HepG2 (cell line): Measurements from ENCODE around the gene VKORC1L1. TPM values are rescaled to one million over a fixed set of nuclear protein-coding genes. Genes with fewer than 3 reads are reported as not detected.
"Not testable (repeated sequence)": the region's sequence is repeated elsewhere in the genome, so short reads cannot be mapped to it uniquely, and the experiment has no call there.

Source experiments
- ATAC-seq: fragments of 200-7000 bp; cut with Tn5 transposase; 3 replicates; pipeline ENCODE4 v1.9.1; 2020; ENCODE audit warnings: mild to moderate bottlenecking, moderate library complexity
- BruUV-seq: library from RNA; stranded (reverse); fragments of 400-500 nt; replicated peaks from 2 replicates; lab custom pipeline; 2021; lab: Mats Ljungman, UMichigan
- CTCF ChIA-PET: fragments of 300-600 bp; formaldehyde crosslinking; extraction: SDS; loops from one replicate; lab custom pipeline; 2021; ENCODE audit warnings: low total read pairs, inconsistent platforms, low intra/inter-chr PET ratio; lab: Yijun Ruan, JAX
- POLR2A ChIA-PET: fragments of 350-600 bp; sonication (Branson Sonifier 250); formaldehyde crosslinking; loops from one replicate; lab custom pipeline; 2020; ENCODE audit warnings: antibody characterized with exemption, inconsistent platforms; lab: Yijun Ruan, JAX
- DNase-seq: peaks from one replicate; pipeline ENCODE4 v3.0.0-alpha.2; 2015; ENCODE audit warnings: low spot score
- FAIRE-seq: peaks from 3 replicates; lab custom pipeline; 2011; peaks lifted over from hg19 to GRCh38; lab: Jason Lieb, UNC
- H2AFZ ChIP-seq: one replicate; pipeline ENCODE4 v1.6.1; 2011; ENCODE audit warnings: low read length, inconsistent platforms
- H3K27ac ChIP-seq: fragments of 300-600 bp; 3 replicates; pipeline ENCODE4 v1.8.0; 2011; ENCODE audit warnings: mixed run types, mild to moderate bottlenecking, mixed read lengths, low read length, inconsistent platforms; ENCODE audit not compliant: insufficient read depth; ENCODE audit errors: extremely low read length
- H3K27me3 ChIP-seq, 2 experiments: fragments of 200-600 bp in 1 of 2; 2 replicates in 1 of 2; 3 replicates in 1 of 2; pipeline versions ENCODE4 v1.6.0 to v1.8.0; 2011; ENCODE audit warnings: low read length in 2 of 2, mild to moderate bottlenecking in 2 of 2, moderate library complexity in 2 of 2, inconsistent platforms in 1 of 2; ENCODE audit not compliant: insufficient read depth in 2 of 2, control insufficient read depth in 1 of 2
- H3K36me3 ChIP-seq, 2 experiments: fragments of 200-600 bp in 1 of 2; replicated peaks in 1 of 2; 2 replicates in 1 of 2; 3 replicates in 1 of 2; pipeline versions ENCODE4 v1.5.1 to v1.8.0; 2011; ENCODE audit warnings: low read length in 2 of 2, inconsistent platforms in 1 of 2; ENCODE audit not compliant: insufficient read depth in 2 of 2, control insufficient read depth in 1 of 2
- H3K4me1 ChIP-seq: 2 replicates; pipeline ENCODE4 v1.5.1; 2012; ENCODE audit warnings: low read length, inconsistent platforms; ENCODE audit not compliant: insufficient read depth
- H3K4me2 ChIP-seq: 2 replicates; pipeline ENCODE4 v1.6.0; 2011; ENCODE audit warnings: low read depth, low read length, inconsistent platforms
- H3K4me3 ChIP-seq, 3 experiments: fragments of 200-600 bp in 1 of 3; sonication (generic), shearing (Covaris generic) in 1 of 3; replicated peaks in 1 of 3; 2 replicates each; pipeline ENCODE4 v1.5.1; 2011 to 2016; ENCODE audit warnings: low read length in 3 of 3, inconsistent platforms in 2 of 3, low read depth in 2 of 3, mild to moderate bottlenecking in 2 of 3, control low read depth in 1 of 3, mixed read lengths in 1 of 3; ENCODE audit not compliant: insufficient read depth in 1 of 3
- H3K79me2 ChIP-seq: one replicate; pipeline ENCODE4 v1.6.1; 2011; ENCODE audit warnings: low read length, inconsistent platforms; ENCODE audit not compliant: insufficient read depth
- H3K9ac ChIP-seq: 2 replicates; pipeline ENCODE4 v1.6.0; 2011; ENCODE audit warnings: mild to moderate bottlenecking, low read depth, low read length, inconsistent platforms; ENCODE audit not compliant: insufficient read depth
- H3K9me3 ChIP-seq: 2 replicates; pipeline ENCODE4 v1.5.1; 2012; ENCODE audit warnings: mild to moderate bottlenecking, low read length
- H4K20me1 ChIP-seq: 2 replicates; pipeline ENCODE4 v1.6.0; 2011; ENCODE audit warnings: inconsistent platforms, mild to moderate bottlenecking, low read length, moderate library complexity; ENCODE audit not compliant: insufficient read depth
- ATF4 ChIP-seq, 2 experiments: fragments of 450-650 bp in 1 of 2; sonication (generic) in 1 of 2; formaldehyde crosslinking; IDR thresholded peaks; 2 replicates each; pipeline versions ENCODE4 v1.5.0 to v1.8.0; 2020 to 2022; ENCODE audit warnings: mild to moderate bottlenecking in 1 of 2, missing genetic modification reagents in 1 of 2
- NR2F1 ChIP-seq, 2 experiments: fragments of 450-650 bp in 1 of 2; formaldehyde crosslinking in 1 of 2; IDR thresholded peaks; 2 replicates each; pipeline versions ENCODE4 v1.5.0 to v1.6.1; 2016 to 2020; ENCODE audit warnings: mild to moderate bottlenecking in 1 of 2, missing compliant biosample characterization in 1 of 2, missing genetic modification reagents in 1 of 2, moderate library complexity in 1 of 2
- ZNF331 ChIP-seq: sonication (generic); formaldehyde crosslinking; IDR thresholded peaks from 2 replicates; pipeline ENCODE4 v1.4.0; 2020; ENCODE audit warnings: missing genetic modification reagents
- WGBS: methylation state at CpG from one replicate; pipeline ENCODE4 v1.1.6; 2017; ENCODE audit warnings: low lambda C conversion rate; 5-methylcytosine and 5-hydroxymethylcytosine counted together
- in situ Hi-C: cut with HindIII; loops from 2 replicates; pipeline ENCODE4 v1.10.0; 2017; ENCODE audit warnings: low pct_unique_long_range_greater_than_20kb; ENCODE audit not compliant: extremely low pct_ligation_motif_present
- intact Hi-C: fragments of 100-400 bp; cut with micrococcal nuclease; formaldehyde crosslinking; loops from one replicate; pipeline ENCODE4 v1.10.0; 2022; ENCODE audit not compliant: unreplicated experiment
- polyA plus RNA-seq, 8 experiments: library from polyadenylated mRNA; depleted of rRNA in 3 of 8; stranded (reverse) in 7 of 8; unstranded in 1 of 8; fragments of >200 nt; fragmentation: Illumina TruSeq in 4 of 8; extraction: Trizol in 4 of 8; gene quantifications; 2 replicates each; pipeline versions ENCODE4 v1.2.1 to v1.2.3, GENCODE V29; 2011 to 2016; ENCODE audit warnings: low read depth in 4 of 8, missing spikeins in 1 of 8, mixed read lengths in 1 of 8; ENCODE audit not compliant: insufficient read depth in 1 of 8
- total RNA-seq, 5 experiments: library from RNA; depleted of rRNA; stranded (reverse); fragments of >200 nt; fragmentation: Illumina TruSeq; extraction: Trizol; gene quantifications; 2 replicates each; pipeline ENCODE4 v1.2.3, GENCODE V29; 2016; ENCODE audit warnings: low read depth in 1 of 5

VKORC1L1 gene
- total and polyA plus RNA-seq, 2 of the 13 experiments (the other 11 are each of a cell fraction or from before 2014, with no cell fraction given): 13.9 to 16.5 TPM

- TF ChIP-seq ATF4 (CRISPR knock-in tag; IDR thresholded peaks at IDR 0.05) (no peak), ZNF331 (CRISPR knock-in tag) (no peak), NR2F1 (CRISPR knock-in tag; IDR thresholded peaks at IDR 0.05) (no peak)
Measured at GRCh38 chr7:65992526-65992925, 119.7 kb downstream of the VKORC1L1 start (continued).

- H3K4me1 ChIP-seq, H3K27me3 ChIP-seq, H3K4me3 ChIP-seq, H3K27ac ChIP-seq, H3K9me3 ChIP-seq, intact Hi-C loops, H3K36me3 ChIP-seq, H3K79me2 ChIP-seq, H4K20me1 ChIP-seq, H3K9ac ChIP-seq, in situ Hi-C loops, CTCF ChIA-PET, H2AFZ ChIP-seq, H3K4me2 ChIP-seq, DNase-seq, FAIRE-seq, BruUV-seq, POLR2A ChIA-PET, ATAC-seq: not testable (repeated sequence)
- WGBS: 38% methylated on average over 1 of the region's 1 CpG
Measured at GRCh38 chr7:65994984-65995383, 122.1 kb downstream of the VKORC1L1 start.

GRCh38 chr7:66000823-66001417 is 128.0 kb downstream of the VKORC1L1 start:
- FAIRE-seq, H3K4me3 ChIP-seq, H3K27ac ChIP-seq, H3K9ac ChIP-seq, BruUV-seq, H3K27me3 ChIP-seq, H3K36me3 ChIP-seq, POLR2A ChIA-PET, H3K79me2 ChIP-seq, H3K9me3 ChIP-seq, H2AFZ ChIP-seq, intact Hi-C loops, H4K20me1 ChIP-seq, CTCF ChIA-PET, H3K4me2 ChIP-seq, DNase-seq: not testable (repeated sequence)
- 3% methylated on average over 1 of the region's 5 CpGs for WGBS
- peaks cover 24% of the 10 kb centered on the region for H3K4me1 ChIP-seq
- ATAC-seq: peak; percentile 78
- in situ Hi-C loops: loop anchor here (25.0 kb wide), 1 partner anchor 264 kb away; no protein-coding TSS in a partner anchor
